GM23338 (cell line): ENCODE data around the gene DUS3L. TPM values are rescaled to one million over a fixed set of nuclear protein-coding genes. Genes with fewer than 3 reads are reported as not detected.

ENCODE experiments used
- ATAC-seq: fragments of 200-7000 bp; cut with Tn5 transposase; 3 replicates; pipeline ENCODE4 v1.9.1; 2020
- DNase-seq: peaks from one replicate; pipeline ENCODE4 v3.0.0-alpha.2; 2015; ENCODE audit warnings: low spot score
- H2AFZ ChIP-seq: fragments of 200-600 bp; sonication (generic); 2 replicates; pipeline ENCODE4 v1.8.0; 2016; ENCODE audit warnings: antibody characterized with exemption, mild to moderate bottlenecking, moderate library complexity
- H3F3A ChIP-seq: fragments of 200-600 bp; sonication (generic); replicated peaks from 2 replicates; pipeline ENCODE4 v1.8.0; 2017; ENCODE audit warnings: antibody characterized with exemption, mixed run types, low read depth
- H3K27ac ChIP-seq: fragments of 200-600 bp; sonication (generic); 2 replicates; pipeline ENCODE4 v1.6.1; 2016; ENCODE audit warnings: low read depth
- H3K27me3 ChIP-seq: fragments of 200-600 bp; sonication (generic); 2 replicates; pipeline ENCODE4 v1.8.0; 2016; ENCODE audit warnings: mild to moderate bottlenecking, mixed run types, moderate library complexity; ENCODE audit not compliant: insufficient read depth
- H3K36me3 ChIP-seq: fragments of 200-600 bp; sonication (generic); 2 replicates; pipeline ENCODE4 v1.8.0; 2016; ENCODE audit warnings: mild to moderate bottlenecking; ENCODE audit not compliant: insufficient read depth
- H3K4me1 ChIP-seq: fragments of 200-600 bp; sonication (generic); 2 replicates; pipeline ENCODE4 v1.8.0; 2016; ENCODE audit warnings: mild to moderate bottlenecking, moderate library complexity; ENCODE audit not compliant: insufficient read depth
- H3K4me2 ChIP-seq: fragments of 200-600 bp; sonication (generic); 2 replicates; pipeline ENCODE4 v1.7.1; 2017; ENCODE audit warnings: mixed run types
- H3K4me3 ChIP-seq: fragments of 200-600 bp; sonication (generic); 2 replicates; pipeline ENCODE4 v1.6.1; 2016; ENCODE audit warnings: mixed run types
- H3K79me2 ChIP-seq: fragments of 200-600 bp; sonication (generic); replicated peaks from 2 replicates; pipeline ENCODE4 v1.8.0; 2017; ENCODE audit warnings: mild to moderate bottlenecking; ENCODE audit not compliant: insufficient read depth
- H3K9me2 ChIP-seq: fragments of 200-600 bp; sonication (generic); 2 replicates; pipeline ENCODE4 v1.8.0; 2017; ENCODE audit not compliant: insufficient read depth
- H4K20me1 ChIP-seq: fragments of 200-600 bp; sonication (generic); replicated peaks from 2 replicates; pipeline ENCODE4 v1.8.0; 2017; ENCODE audit warnings: mild to moderate bottlenecking; ENCODE audit not compliant: insufficient read depth
- H3K27ac Mint-ChIP-seq: 2 replicates; pipeline ENCODE4 v1.8.0; 2020; ENCODE audit warnings: inconsistent platforms, mild to moderate bottlenecking, moderate library complexity, mixed read lengths
- H3K27me3 Mint-ChIP-seq: 3 replicates; pipeline ENCODE4 v1.8.0; 2022; ENCODE audit warnings: low read depth, mild to moderate bottlenecking, moderate library complexity, mixed read lengths, inconsistent platforms; ENCODE audit not compliant: insufficient read depth, poor library complexity
- H3K36me3 Mint-ChIP-seq: 3 replicates; pipeline ENCODE4 v1.8.0; 2021; ENCODE audit warnings: low read depth, mild to moderate bottlenecking, inconsistent platforms, moderate library complexity, mixed read lengths
- H3K4me1 Mint-ChIP-seq: 3 replicates; pipeline ENCODE4 v1.8.0; 2020; ENCODE audit warnings: mild to moderate bottlenecking, inconsistent platforms, mixed read lengths
- H3K4me3 Mint-ChIP-seq: 3 replicates; pipeline ENCODE4 v1.8.0; 2021; ENCODE audit warnings: moderate library complexity, mild to moderate bottlenecking, inconsistent platforms, mixed read lengths
- H3K9me3 Mint-ChIP-seq: 3 replicates; pipeline ENCODE4 v1.8.0; 2020; ENCODE audit warnings: moderate library complexity, mild to moderate bottlenecking, inconsistent platforms, mixed read lengths
- CREB1 ChIP-seq: fragments of 250-450 bp; sonication (Bioruptor Pico); IDR thresholded peaks from 2 replicates; pipeline ENCODE4 v1.5.0; 2020; ENCODE audit warnings: low read depth, mild to moderate bottlenecking, moderate library complexity
- CTCF ChIP-seq, 2 experiments: fragments of 200-600 bp in 1 of 2; sonication (generic) in 1 of 2; conservative IDR thresholded peaks; 2 replicates each; pipeline versions ENCODE4 v1.5.1 to v1.6.1; 2016 to 2017; ENCODE audit warnings: antibody characterized with exemption in 2 of 2, low read depth in 2 of 2, mild to moderate bottlenecking in 2 of 2, moderate library complexity in 1 of 2
- JUNB ChIP-seq: IDR thresholded peaks from one replicate; pipeline ENCODE4 v1.6.1; 2016; ENCODE audit warnings: antibody characterized with exemption; ENCODE audit not compliant: unreplicated experiment
- POLR2AphosphoS5 ChIP-seq: IDR thresholded peaks from 2 replicates; pipeline ENCODE4 v1.6.1; 2016; ENCODE audit warnings: antibody characterized with exemption, low read depth
- STAT1 ChIP-seq: IDR thresholded peaks from one replicate; pipeline ENCODE4 v1.6.1; 2016; ENCODE audit warnings: antibody characterized with exemption; ENCODE audit not compliant: unreplicated experiment
- ZNF114 ChIP-seq: fragments of 250-450 bp; sonication (Bioruptor Pico); IDR thresholded peaks from 2 replicates; pipeline ENCODE4 v1.5.0; 2020; ENCODE audit warnings: mild to moderate bottlenecking, moderate library complexity
- polyA plus RNA-seq: library from polyadenylated mRNA; unstranded; fragments of >200 nt; fragmentation: Nextera tagmentation; extraction: Ambion mirVana; gene quantifications from 2 replicates; pipeline ENCODE4 v1.2.1, GENCODE V29; 2016
- total RNA-seq: library from RNA; depleted of rRNA; stranded (reverse); fragments of >200 nt; shearing (Covaris generic); gene quantifications from 2 replicates; pipeline ENCODE4 v1.2.3, GENCODE V29; 2014

DUS3L gene
- total and polyA plus RNA-seq, 2 experiments from 2014 or later, result 26.2 to 53.0 TPM

GRCh38 chr19:5837761-5838352 is 46.9 kb upstream of the DUS3L start:
- H3K27ac ChIP-seq, result no peak overlapping the region
- no peaks in the 10 kb centered on the region for H3K36me3 ChIP-seq
- no peaks in the 10 kb centered on the region for H3K9me2 ChIP-seq
- H3K4me1 ChIP-seq, result no peaks in the 10 kb centered on the region
- H3K27ac Mint-ChIP-seq, result no peak overlapping the region
- no peak for TF ChIP-seq JUNB
- no peak for TF ChIP-seq ZNF114 (CRISPR knock-in tag)
- TF ChIP-seq CREB1 (CRISPR knock-in tag), result no peak
- H2AFZ ChIP-seq, result no peak overlapping the region
- H3K36me3 Mint-ChIP-seq, result no peaks in the 10 kb centered on the region
- no peaks in the 10 kb centered on the region for H3F3A ChIP-seq
- DNase-seq (no peak), ATAC-seq (no peak)
- no peaks in the 10 kb centered on the region for H3K79me2 ChIP-seq
- H3K27me3 ChIP-seq, result no peaks in the 10 kb centered on the region
- no peak overlapping the region for H3K4me2 ChIP-seq
- no peaks in the 10 kb centered on the region for H4K20me1 ChIP-seq
- H3K27me3 Mint-ChIP-seq, result peaks cover 6% of the 10 kb centered on the region
- no peak overlapping the region for H3K4me3 ChIP-seq
- H3K4me3 Mint-ChIP-seq, result no peak overlapping the region
- H3K9me3 Mint-ChIP-seq, result no peaks in the 10 kb centered on the region
- no peaks in the 10 kb centered on the region for H3K4me1 Mint-ChIP-seq

- Mint-ChIP-seq H3K27me3 (peaks cover 12% of the 10 kb centered on the region), H3K4me1 (no peaks in the 10 kb centered on the region), H3K9me3 (no peaks in the 10 kb centered on the region), H3K36me3 (no peaks in the 10 kb centered on the region), H3K27ac (no peak overlapping the region), H3K4me3 (no peak overlapping the region)
- DNase-seq (no peak), ATAC-seq (no peak)
- H3K79me2 ChIP-seq, result no peaks in the 10 kb centered on the region
- H3K4me2 ChIP-seq, result no peak overlapping the region
- H2AFZ ChIP-seq, result no peak overlapping the region
- H3F3A ChIP-seq, result no peaks in the 10 kb centered on the region
- H3K4me3 ChIP-seq, result no peak overlapping the region
- no peak overlapping the region for H3K27ac ChIP-seq
- H3K4me1 ChIP-seq, result no peaks in the 10 kb centered on the region; the same call in 1 of the 2 replicates
- H4K20me1 ChIP-seq, result no peaks in the 10 kb centered on the region
- H3K36me3 ChIP-seq, result no peaks in the 10 kb centered on the region
- no peak for TF ChIP-seq POLR2AphosphoS5
- no peak for TF ChIP-seq CTCF (conservative IDR thresholded peaks at IDR 0.05; ENCODE audit: low read depth in 2 of 2)
- H3K9me2 ChIP-seq, result no peaks in the 10 kb centered on the region
- H3K27me3 ChIP-seq, result no peaks in the 10 kb centered on the region
Measured at GRCh38 chr19:5832527-5833216, 41.7 kb upstream of the DUS3L start.

- H3K27ac Mint-ChIP-seq, result no peak overlapping the region
- Histone ChIP-seq H2AFZ (no peak overlapping the region), H4K20me1 (no peaks in the 10 kb centered on the region), H3K4me2 (no peak overlapping the region), H3F3A (no peaks in the 10 kb centered on the region), H3K4me1 (peaks cover under 1% of the 10 kb centered on the region; the same call in 1 of the 2 replicates), H3K4me3 (no peak overlapping the region), H3K36me3 (no peaks in the 10 kb centered on the region), H3K27me3 (no peaks in the 10 kb centered on the region), H3K79me2 (no peaks in the 10 kb centered on the region), H3K27ac (no peak overlapping the region), H3K9me2 (no peaks in the 10 kb centered on the region)
- no peak for ATAC-seq
- TF ChIP-seq STAT1, result no peak
- no peak for TF ChIP-seq CTCF (conservative IDR thresholded peaks at IDR 0.05; ENCODE audit: low read depth in 2 of 2)
- DNase-seq, result no peak
- H3K4me1 Mint-ChIP-seq, result peaks cover 2% of the 10 kb centered on the region
- H3K4me3 Mint-ChIP-seq, result no peak overlapping the region
- 0 out of 3 replicates have a peak, but pooled peaks cover 2% of the 10 kb centered on the region for H3K9me3 Mint-ChIP-seq
- H3K27me3 Mint-ChIP-seq, result peaks cover 16% of the 10 kb centered on the region
- H3K36me3 Mint-ChIP-seq, result no peaks in the 10 kb centered on the region
Measured at GRCh38 chr19:5832061-5832460, 41.1 kb upstream of the DUS3L start.
